ENCODE results near the gene CRHR1.

DNA sequence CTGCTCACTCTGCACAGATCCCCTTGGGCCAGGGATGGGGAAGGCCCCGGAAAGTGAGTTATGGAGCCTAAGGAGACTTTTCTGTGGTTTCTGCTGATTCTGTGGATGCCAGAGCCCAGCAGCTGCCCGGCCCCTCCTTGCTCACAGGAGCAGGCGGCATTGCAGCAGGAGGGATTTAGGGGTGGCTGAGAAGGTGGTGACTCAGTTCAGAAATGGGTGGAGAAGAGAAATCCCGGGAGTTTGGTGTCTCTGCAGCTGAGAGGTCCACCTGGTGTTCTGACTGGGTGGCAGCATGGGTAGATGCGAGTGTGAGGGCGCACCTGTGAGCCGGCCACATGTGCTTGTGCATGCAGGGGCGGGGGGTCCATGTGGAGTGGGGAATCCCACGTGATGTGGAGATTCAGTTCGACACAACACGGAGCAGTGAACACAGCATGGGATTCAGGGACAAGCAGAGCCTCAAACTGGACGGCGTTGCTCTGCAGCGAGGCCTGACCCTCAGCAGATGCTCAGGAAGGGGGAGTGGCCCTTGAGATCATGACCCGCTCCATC is 44.5 kb downstream of the CRHR1 start:
- TF ChIP-seq, protein P1, sequence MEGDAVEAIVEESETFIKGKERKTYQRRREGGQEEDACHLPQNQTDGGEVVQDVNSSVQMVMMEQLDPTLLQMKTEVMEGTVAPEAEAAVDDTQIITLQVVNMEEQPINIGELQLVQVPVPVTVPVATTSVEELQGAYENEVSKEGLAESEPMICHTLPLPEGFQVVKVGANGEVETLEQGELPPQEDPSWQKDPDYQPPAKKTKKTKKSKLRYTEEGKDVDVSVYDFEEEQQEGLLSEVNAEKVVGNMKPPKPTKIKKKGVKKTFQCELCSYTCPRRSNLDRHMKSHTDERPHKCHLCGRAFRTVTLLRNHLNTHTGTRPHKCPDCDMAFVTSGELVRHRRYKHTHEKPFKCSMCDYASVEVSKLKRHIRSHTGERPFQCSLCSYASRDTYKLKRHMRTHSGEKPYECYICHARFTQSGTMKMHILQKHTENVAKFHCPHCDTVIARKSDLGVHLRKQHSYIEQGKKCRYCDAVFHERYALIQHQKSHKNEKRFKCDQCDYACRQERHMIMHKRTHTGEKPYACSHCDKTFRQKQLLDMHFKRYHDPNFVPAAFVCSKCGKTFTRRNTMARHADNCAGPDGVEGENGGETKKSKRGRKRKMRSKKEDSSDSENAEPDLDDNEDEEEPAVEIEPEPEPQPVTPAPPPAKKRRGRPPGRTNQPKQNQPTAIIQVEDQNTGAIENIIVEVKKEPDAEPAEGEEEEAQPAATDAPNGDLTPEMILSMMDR (conservative IDR thresholded peaks at IDR 0.05; ENCODE audit: low read depth, low read length): no peak; the same call in 1 of the 2 replicates
- TF ChIP-seq EZH2phosphoT487 (IDR thresholded peaks at IDR 0.05; ENCODE audit: borderline replicate concordance, low read length): no peak

All from PC-3 (cell line).